ENCODE data around the gene PRTN3.
A peak's percentile ranks its signal among the peaks of the same experiment; 100 is the strongest.
"Not testable (repeated sequence)": the region's sequence is repeated elsewhere in the genome, so short reads cannot be mapped to it uniquely, and the experiment has no call there.

Gene PRTN3

DNA sequence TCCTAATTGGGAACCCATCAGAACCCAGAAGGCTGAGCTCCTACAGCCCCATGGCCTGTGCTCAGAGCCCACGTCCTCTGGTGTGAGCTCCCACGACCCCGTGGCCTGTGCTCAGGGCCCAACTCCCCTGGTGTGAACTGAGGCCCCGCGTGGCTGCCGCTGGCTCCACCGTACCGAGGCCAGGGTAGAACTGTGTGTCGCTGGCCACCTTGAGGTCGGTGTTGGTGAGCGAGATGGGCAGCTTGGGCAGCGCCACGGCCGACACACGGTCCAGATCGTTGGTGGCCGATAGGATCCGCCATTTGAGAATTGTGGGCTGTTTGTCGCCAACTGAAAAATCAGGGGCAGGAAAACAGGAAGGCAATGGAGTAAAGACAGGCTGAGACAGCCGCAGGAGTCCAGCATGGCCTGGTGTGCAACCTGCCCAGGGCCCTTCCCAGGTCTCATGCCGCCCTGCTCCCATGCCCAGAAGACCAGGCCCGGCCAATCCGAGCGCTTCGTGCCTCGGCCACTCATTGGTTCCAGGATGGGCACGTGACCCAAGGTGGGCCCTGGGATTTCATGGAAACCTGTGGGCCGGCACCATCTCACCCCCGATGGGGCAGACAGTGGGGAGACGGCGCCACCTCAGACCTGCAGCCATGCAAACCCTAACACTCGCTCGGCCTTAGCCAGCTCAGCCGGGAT is 40.7 kb downstream of the PRTN3 start:
- no peak for DNase-seq (ENCODE audit: low read depth in 2 of 2)

DNA sequence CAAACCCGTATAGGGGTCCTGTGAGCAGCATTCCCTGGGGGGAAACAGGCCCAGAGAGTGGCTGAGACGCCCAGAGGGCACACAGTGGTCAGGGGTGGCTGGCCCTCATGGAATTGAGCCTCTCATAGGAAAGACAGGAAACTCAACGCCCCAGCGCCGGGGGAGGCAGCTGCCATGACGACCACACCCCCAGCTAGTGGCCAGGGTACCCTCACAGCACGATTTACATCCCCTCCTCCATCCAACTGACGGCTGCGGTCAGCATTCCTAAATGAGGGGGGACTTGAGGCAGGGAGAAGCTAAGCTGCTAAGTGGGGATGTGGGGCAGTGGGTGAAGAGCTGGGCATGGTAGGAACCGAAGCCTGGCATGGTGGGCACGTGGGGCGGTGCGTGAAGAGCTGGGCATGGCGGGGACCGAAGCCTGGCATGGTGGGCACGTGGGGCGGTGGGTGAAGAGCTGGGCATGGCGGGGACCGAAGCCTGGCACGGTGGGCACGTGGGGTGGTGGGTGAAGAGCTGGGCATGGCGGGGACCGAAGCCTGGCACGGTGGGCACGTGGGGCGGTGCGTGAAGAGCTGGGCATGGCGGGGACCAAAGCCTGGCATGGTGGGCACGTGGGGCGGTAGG is 42.2 kb downstream of the PRTN3 start:
- DNase-seq (ENCODE audit: low read depth in 2 of 2), result no peak

DNA sequence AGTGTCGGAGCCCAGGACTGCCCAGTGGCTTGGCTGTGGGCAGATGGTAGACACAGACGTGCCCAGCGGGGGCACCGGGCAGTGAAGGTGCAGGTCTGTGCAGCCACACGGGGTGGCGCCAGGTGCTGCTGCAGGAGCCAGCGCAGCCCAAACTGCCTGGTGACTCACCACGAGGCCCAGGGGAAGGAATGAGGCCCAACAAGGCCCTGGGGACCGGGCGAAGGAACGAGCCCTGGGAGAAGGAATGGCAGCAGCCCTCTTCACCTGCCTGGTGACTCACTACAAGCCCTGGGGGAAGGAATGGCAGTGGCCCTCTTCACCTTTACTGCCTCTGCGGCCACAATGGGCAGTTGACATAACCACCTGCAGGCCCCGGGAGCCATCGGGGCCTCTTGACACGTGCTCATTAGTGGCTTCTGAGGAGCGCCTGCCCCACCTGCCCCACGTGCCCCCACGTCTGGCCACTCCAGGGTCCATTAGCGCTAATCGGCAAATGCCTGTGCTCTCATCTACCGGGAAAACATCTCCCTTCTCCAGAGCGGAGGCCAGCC is 42.9 kb downstream of the PRTN3 start:
- DNase-seq (ENCODE audit: low read depth in 2 of 2), result no peak

- no peak for DNase-seq (ENCODE audit: low read depth in 2 of 2)
Measured at GRCh38 chr19:884420-885211, 43.8 kb downstream of the PRTN3 start.

DNA sequence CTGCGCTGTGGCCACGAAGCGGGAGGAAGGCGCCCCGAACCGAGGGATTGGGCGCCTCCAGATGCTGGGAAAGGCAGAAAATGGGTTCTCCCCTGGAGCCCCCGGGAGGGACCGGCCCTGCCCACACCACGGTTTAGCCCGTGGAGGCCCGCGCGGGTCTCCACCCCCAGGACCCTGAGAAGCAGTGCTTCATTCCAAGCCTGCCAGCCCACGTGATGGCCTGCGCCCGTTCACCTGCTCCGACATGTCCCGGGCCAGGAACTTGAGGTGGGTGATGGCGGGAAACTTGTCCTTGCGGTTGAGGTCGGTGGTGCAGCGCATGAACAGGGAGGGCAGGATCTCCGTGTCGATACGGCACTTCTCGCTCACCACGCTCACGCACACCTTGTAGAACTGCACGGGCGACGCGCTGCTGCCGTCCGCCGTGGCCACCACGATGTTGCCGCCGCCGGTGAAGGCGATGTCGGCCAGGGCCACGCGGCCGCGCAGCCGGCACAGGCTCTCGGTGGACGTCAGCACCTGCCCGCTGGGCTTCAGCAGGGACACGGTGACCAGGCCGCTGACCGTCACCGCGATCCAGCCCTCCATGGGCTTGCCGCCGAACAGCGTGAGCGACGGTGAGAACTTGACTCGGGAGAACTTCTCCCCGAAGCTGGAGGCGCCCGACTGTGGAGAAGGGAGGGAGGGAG is 44.9 kb downstream of the PRTN3 start:
- DNase-seq (ENCODE audit: low read depth in 2 of 2), result no peak

- no peak for DNase-seq (ENCODE audit: low read depth in 2 of 2)
Measured at GRCh38 chr19:887072-887471, 46.3 kb downstream of the PRTN3 start.

GRCh38 chr19:887599-887998 is 46.8 kb downstream of the PRTN3 start:
- DNase-seq (ENCODE audit: low read depth in 2 of 2), result no peak

DNA sequence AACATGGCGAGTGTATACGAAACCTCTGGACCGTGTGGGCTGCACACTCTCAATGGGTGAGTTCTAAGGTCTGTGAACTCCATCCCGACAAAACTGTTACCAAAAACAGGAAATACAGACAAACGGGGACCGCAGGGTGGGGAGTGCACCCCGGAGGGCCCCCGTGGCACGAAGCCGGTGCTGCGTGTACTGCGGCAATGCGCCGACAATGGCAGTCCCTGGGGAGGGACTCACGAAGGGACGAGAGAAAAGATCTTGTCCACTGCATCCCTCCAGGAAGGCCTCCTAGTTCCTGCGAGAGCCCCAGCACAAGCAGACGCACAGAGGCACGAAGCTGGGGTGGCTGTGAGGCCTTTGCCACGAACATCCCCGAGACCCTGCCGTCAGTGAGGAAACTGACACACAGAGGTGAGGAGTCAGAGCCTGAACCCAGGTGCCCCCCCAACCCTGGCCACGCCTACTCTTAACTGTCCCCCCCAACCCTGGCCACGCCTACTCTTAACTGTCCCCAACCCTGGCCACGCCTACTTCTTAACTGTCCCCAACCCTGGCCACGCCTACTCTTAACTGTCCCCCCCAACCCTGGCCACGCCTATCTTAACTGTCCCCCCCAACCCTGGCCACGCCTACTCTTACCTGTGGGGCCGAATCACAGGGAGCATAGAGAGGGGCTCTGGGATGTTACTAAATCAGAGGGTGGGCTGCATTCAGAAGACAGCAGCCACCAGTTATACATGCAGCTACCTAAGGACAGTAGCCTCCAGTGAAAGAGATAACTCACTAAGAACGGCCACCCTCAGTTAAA is 48.0 kb downstream of the PRTN3 start:
- DNase-seq (ENCODE audit: low read depth in 2 of 2), result peak in 1 of 2 donors; percentile 50

DNA sequence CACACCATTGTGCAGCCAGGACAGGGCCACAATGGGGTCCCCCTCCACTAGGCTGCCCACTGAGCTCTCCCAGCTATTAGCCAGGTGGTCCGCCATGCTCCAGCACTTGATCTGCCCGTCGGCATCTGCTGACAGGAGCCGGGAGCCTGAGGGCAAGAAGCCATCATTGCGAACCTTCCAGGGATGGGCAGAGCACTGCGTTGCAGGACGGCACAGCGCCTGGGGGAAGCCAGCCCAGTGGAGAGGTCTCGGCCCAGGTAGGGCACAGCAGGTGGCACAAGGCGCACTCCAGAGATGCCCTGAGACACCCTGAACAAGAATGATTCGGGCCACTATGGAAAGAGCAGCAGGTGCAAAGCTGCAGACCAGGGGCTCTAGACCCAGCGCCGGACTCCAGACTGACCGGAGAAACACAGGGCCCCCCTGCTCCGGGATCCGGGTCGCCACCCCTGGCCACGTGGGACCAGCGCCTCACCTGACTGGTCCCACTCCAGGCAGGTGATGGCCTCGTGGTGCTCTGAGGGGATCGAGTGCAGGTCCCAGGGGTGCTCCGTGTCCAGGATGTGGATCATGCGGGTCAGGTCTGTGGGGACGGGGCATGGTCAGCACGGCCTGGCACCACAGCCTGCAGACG is 49.0 kb downstream of the PRTN3 start:
- DNase-seq (ENCODE audit: low read depth in 2 of 2), result no peak

GRCh38 chr19:890831-891230 is 50.0 kb downstream of the PRTN3 start:
- no peak for DNase-seq (ENCODE audit: low read depth in 2 of 2)

DNA sequence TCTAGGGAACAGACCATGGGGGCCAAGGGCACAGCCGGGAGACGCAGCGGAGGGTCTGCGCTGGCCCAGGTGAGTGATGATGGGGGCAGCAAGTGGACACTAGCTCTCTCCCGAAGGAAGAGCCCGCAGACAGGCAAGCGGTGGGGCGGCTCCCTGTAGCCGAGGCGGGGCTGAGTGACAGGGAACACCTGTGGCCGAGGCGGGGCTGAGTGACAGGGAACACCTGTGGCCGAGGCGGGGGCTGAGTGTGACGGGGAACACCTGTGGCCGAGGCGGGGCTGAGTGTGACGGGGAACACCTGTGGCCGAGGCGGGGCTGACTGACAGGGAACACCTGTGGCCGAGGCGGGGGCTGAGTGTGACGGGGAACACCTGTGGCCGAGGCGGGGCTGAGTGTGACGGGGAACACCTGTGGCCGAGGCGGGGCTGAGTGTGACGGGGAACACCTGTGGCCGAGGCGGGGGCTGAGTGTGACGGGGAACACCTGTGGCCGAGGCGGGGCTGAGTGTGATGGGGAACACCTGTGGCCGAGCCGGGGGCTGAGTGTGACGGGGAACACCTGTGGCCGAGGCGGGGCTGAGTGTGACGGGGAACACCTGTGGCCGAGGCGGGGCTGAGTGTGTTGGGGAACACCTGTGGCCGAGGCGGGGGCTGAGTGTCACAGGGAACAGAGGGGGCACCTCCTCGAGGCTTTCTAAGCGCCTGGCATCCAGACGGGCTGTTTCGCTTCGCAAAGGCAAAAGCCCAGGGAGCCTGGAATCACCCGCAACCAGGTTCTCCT is 50.8 kb downstream of the PRTN3 start:
- not testable (repeated sequence) for DNase-seq (ENCODE audit: low read depth in 2 of 2)

GRCh38 chr19:892243-892893 is 51.6 kb downstream of the PRTN3 start:
- peak in 1 of 2 donors; percentile 28 for DNase-seq (ENCODE audit: low read depth in 2 of 2)

- DNase-seq (ENCODE audit: low read depth in 2 of 2), result peak; percentile 79
Measured at GRCh38 chr19:892894-893689, 52.3 kb downstream of the PRTN3 start, which contains the start of the genes MED16 and RNU6-9. Gene MED16 (minus strand): TSS chr19:893187. CDS start chr19:891131, 2,056 bp downstream. Gene RNU6-9 (plus strand): TSS chr19:893484.

DNA sequence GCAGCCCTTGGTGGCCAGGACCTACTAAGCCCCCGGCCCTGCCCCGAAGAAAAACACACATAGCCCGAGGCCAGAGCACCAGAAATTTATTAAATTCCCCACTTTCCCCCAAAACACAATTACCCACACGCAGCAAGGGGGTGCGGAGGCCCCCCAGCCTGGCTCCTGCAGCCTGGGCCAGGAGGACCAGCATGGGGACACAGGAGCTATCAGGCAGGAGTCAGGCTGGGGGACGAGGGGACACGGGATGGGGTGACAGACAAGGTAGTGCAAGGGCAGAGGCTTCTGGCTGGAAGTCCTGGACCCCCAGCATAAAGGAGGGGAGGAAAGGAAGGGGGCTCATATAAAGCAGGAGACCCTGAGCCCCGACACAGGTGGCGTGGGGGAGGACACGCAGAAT is 55.6 kb downstream of the PRTN3 start:
- no peak for DNase-seq (ENCODE audit: low read depth in 2 of 2)

DNA sequence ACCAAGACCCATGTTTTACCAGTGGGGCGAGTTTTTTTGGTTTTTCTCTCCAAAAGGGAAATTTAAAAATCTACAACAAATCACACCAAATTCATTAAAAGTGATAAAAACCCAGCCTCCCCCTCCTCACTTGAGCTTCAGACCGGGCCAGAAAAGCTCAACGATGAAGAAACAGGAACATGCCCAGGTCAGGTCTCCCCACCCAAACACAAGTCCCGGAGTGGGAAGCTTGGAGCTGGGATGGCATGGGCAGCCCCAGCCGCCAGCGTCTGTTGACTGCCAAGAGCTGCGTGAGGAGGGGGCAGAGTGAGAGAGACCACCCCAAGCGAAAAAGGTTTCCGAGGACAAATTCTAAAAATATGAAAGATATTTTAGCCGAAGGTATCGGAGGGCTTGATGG is 56.2 kb downstream of the PRTN3 start:
- DNase-seq (ENCODE audit: low read depth in 2 of 2), result no peak

DNA sequence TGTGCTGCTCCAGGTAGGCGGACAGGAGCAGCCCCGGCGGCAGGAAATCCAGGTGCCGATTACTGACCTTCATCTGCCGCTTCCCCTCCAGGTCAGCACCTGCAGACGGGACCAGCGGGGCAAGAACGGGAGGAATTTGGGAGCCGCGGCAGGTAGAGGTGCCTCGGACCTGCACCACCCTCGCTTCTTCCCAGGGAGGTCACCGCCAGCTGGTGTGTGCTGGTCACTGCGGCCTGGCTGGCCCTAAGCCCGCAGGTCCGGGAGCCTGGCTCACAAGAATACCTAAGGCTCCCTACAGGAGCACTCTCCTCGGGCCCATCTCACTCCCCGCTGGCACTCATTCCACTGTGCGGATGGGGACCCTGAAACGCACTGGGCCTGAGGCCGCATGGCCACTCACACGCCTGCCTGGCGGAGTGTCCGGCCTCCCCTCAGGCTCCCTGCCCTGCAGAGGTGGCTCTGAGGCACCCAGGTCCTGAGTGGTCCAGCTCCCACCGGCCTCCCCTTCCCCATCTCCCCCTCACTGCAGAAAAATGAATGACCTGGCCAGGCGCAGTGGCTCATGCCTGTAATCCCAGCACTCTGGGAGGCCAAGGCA is 56.7 kb downstream of the PRTN3 start:
- no peak for DNase-seq (ENCODE audit: low read depth in 2 of 2)

Data from stimulated activated CD8-positive, alpha-beta memory T cell treated with anti-CD3 and anti-CD28 coated beads, Interleukin-2, amount 100 ng/mL, for 48 hours (primary cell).